ENCODE data around the gene RPL9.
"Not testable (repeated sequence)": the region's sequence is repeated elsewhere in the genome, so short reads cannot be mapped to it uniquely, and the experiment has no call there.

Gene RPL9

GRCh38 chr4:39422247-39422646 is 36.5 kb downstream of the RPL9 start:
- FAIRE-seq = no peak

GRCh38 chr4:39415678-39416283 is 42.9 kb downstream of the RPL9 start:
- no peak for FAIRE-seq

- not testable (repeated sequence) for FAIRE-seq
Measured at GRCh38 chr4:39411561-39411960, 47.2 kb downstream of the RPL9 start.

GRCh38 chr4:39410415-39410814 is 48.3 kb downstream of the RPL9 start:
- FAIRE-seq = no peak

GRCh38 chr4:39407584-39407885 is 51.2 kb downstream of the RPL9 start:
- no peak for FAIRE-seq

GRCh38 chr4:39406763-39407583 is 51.7 kb downstream of the RPL9 start, which contains the start of gene KLB:
KLB (plus strand) TSS chr4:39406930; CDS start chr4:39406950, 20 bp downstream.
- FAIRE-seq = no peak

Data from islet of Langerhans (tissue), 1 donor.